ENCODE results near the gene LGALS3BP.

DNA sequence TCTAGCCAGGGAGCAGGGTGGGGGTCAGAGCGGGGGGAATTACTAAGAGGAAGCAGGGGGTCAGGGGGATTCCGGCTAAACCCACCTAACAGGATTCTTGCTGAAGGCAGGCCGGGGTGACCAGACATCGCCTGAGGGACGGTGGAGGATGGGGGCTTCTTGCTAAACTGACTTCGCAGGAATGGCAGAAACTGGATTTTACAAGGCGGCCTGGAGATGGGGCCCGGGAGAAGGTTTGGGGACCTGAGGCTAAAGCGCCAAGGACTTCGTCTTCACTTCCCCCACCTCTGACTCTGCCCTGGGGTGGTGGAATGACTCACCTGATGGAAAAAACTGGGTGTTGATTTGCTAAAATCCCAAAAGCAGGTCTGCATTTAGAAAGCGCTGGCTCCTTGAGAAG, 23.5 kb downstream of the LGALS3BP start:
- TF ChIP-seq, protein P1, sequence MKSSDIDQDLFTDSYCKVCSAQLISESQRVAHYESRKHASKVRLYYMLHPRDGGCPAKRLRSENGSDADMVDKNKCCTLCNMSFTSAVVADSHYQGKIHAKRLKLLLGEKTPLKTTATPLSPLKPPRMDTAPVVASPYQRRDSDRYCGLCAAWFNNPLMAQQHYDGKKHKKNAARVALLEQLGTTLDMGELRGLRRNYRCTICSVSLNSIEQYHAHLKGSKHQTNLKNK (CRISPR knock-in tag; IDR thresholded peaks at IDR 0.05) = no peak
- TF ChIP-seq, protein P2, sequence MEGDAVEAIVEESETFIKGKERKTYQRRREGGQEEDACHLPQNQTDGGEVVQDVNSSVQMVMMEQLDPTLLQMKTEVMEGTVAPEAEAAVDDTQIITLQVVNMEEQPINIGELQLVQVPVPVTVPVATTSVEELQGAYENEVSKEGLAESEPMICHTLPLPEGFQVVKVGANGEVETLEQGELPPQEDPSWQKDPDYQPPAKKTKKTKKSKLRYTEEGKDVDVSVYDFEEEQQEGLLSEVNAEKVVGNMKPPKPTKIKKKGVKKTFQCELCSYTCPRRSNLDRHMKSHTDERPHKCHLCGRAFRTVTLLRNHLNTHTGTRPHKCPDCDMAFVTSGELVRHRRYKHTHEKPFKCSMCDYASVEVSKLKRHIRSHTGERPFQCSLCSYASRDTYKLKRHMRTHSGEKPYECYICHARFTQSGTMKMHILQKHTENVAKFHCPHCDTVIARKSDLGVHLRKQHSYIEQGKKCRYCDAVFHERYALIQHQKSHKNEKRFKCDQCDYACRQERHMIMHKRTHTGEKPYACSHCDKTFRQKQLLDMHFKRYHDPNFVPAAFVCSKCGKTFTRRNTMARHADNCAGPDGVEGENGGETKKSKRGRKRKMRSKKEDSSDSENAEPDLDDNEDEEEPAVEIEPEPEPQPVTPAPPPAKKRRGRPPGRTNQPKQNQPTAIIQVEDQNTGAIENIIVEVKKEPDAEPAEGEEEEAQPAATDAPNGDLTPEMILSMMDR (IDR thresholded peaks at IDR 0.05) = no peak
- no peak for TF ChIP-seq GRHL2 (CRISPR knock-in tag; IDR thresholded peaks at IDR 0.05; ENCODE audit: insufficient replicate concordance, severe bottlenecking)
- TF ChIP-seq, protein P3, sequence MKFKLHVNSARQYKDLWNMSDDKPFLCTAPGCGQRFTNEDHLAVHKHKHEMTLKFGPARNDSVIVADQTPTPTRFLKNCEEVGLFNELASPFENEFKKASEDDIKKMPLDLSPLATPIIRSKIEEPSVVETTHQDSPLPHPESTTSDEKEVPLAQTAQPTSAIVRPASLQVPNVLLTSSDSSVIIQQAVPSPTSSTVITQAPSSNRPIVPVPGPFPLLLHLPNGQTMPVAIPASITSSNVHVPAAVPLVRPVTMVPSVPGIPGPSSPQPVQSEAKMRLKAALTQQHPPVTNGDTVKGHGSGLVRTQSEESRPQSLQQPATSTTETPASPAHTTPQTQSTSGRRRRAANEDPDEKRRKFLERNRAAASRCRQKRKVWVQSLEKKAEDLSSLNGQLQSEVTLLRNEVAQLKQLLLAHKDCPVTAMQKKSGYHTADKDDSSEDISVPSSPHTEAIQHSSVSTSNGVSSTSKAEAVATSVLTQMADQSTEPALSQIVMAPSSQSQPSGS (CRISPR knock-in tag; IDR thresholded peaks at IDR 0.05; ENCODE audit: borderline replicate concordance, low read depth) = no peak
- no peak for TF ChIP-seq ESRRA (CRISPR knock-in tag; IDR thresholded peaks at IDR 0.05; ENCODE audit: borderline replicate concordance)
- TF ChIP-seq, protein P4, sequence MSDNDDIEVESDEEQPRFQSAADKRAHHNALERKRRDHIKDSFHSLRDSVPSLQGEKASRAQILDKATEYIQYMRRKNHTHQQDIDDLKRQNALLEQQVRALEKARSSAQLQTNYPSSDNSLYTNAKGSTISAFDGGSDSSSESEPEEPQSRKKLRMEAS (CRISPR knock-in tag; IDR thresholded peaks at IDR 0.05) = no peak
- TF ChIP-seq, protein P5, sequence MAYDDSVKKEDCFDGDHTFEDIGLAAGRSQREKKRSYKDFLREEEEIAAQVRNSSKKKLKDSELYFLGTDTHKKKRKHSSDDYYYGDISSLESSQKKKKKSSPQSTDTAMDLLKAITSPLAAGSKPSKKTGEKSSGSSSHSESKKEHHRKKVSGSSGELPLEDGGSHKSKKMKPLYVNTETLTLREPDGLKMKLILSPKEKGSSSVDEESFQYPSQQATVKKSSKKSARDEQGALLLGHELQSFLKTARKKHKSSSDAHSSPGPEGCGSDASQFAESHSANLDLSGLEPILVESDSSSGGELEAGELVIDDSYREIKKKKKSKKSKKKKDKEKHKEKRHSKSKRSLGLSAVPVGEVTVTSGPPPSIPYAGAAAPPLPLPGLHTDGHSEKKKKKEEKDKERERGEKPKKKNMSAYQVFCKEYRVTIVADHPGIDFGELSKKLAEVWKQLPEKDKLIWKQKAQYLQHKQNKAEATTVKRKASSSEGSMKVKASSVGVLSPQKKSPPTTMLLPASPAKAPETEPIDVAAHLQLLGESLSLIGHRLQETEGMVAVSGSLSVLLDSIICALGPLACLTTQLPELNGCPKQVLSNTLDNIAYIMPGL (CRISPR knock-in tag; IDR thresholded peaks at IDR 0.05) = no peak
- TF ChIP-seq, protein P6, sequence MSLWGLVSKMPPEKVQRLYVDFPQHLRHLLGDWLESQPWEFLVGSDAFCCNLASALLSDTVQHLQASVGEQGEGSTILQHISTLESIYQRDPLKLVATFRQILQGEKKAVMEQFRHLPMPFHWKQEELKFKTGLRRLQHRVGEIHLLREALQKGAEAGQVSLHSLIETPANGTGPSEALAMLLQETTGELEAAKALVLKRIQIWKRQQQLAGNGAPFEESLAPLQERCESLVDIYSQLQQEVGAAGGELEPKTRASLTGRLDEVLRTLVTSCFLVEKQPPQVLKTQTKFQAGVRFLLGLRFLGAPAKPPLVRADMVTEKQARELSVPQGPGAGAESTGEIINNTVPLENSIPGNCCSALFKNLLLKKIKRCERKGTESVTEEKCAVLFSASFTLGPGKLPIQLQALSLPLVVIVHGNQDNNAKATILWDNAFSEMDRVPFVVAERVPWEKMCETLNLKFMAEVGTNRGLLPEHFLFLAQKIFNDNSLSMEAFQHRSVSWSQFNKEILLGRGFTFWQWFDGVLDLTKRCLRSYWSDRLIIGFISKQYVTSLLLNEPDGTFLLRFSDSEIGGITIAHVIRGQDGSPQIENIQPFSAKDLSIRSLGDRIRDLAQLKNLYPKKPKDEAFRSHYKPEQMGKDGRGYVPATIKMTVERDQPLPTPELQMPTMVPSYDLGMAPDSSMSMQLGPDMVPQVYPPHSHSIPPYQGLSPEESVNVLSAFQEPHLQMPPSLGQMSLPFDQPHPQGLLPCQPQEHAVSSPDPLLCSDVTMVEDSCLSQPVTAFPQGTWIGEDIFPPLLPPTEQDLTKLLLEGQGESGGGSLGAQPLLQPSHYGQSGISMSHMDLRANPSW (CRISPR knock-in tag; conservative IDR thresholded peaks at IDR 0.05; ENCODE audit: low read depth) = no peak
- TF ChIP-seq NFYB (CRISPR knock-in tag; conservative IDR thresholded peaks at IDR 0.05; ENCODE audit: low read depth) = no peak

Measured in WTC11 (cell line).